Adrenal gland (tissue), 12 donors: ENCODE measurements around the gene TMEM129. TPM values are rescaled to one million over a fixed set of nuclear protein-coding genes. Genes with fewer than 3 reads are reported as not detected.

Experiments used
- DNase-seq, 7 donors: peaks; one replicate each; pipeline ENCODE4 v3.0.0-alpha.2; 2019 to 2020
- H3K27ac ChIP-seq, 5 donors: fragments of 200-600 bp; sonication (generic) in 4 of 5; 1 replicate in 3 of 5; 2 replicates in 2 of 5; pipeline versions ENCODE4 v1.5.1 to v1.8.0; 2016 to 2020; ENCODE audit warnings: mild to moderate bottlenecking in 1 of 5
- H3K27me3 ChIP-seq: fragments of 200-600 bp; 2 replicates; pipeline ENCODE4 v1.8.0; 2021
- H3K36me3 ChIP-seq, 2 donors: fragments of 200-600 bp; replicated peaks in 1 of 2; 1 replicate in 1 of 2; 2 replicates in 1 of 2; pipeline versions ENCODE4 v1.5.1 to v1.8.0; 2018 to 2022
- H3K4me1 ChIP-seq, 2 donors: fragments of 200-600 bp; replicated peaks in 1 of 2; 1 replicate in 1 of 2; 2 replicates in 1 of 2; pipeline versions ENCODE4 v1.5.1 to v1.8.0; 2018 to 2021
- H3K4me3 ChIP-seq, 4 donors: fragments of 200-600 bp; sonication (generic) in 3 of 4; one replicate each; pipeline ENCODE4 v1.5.1; 2016 to 2018
- H3K9me3 ChIP-seq, 3 donors: fragments of 200-600 bp; sonication (generic) in 1 of 3; replicated peaks in 1 of 3; 1 replicate in 2 of 3; 2 replicates in 1 of 3; pipeline versions ENCODE4 v1.5.1 to v1.8.0; 2016 to 2021
- POLR2A ChIP-seq, 2 donors: fragments of 450-650 bp; IDR thresholded peaks; one replicate each; pipeline ENCODE4 v1.6.1; 2017; ENCODE audit warnings: antibody characterized with exemption in 2 of 2, mild to moderate bottlenecking in 2 of 2, moderate library complexity in 1 of 2
- WGBS, 4 donors: extraction: QIAGEN DNeasy Blood & Tissue Kit in 2 of 4; methylation state at CpG; one replicate each; pipeline versions ENCODE4 v1.1.5 to v1.1.7; 2013 to 2017; 5-methylcytosine and 5-hydroxymethylcytosine counted together
- intact Hi-C, 2 donors: fragments of 100-400 bp; cut with DNase I; formaldehyde crosslinking; loops; one replicate each; pipeline versions ENCODE4 v1.14.1 to v1.15.0; 2022 to 2023
- polyA plus RNA-seq, 3 donors: library from polyadenylated mRNA; stranded (reverse); fragments of 200-250 nt in 2 of 3; fragments of 350-450 nt in 1 of 3; fragmentation: Illumina TruSeq in 1 of 3; extraction: RNeasy Lipid Tissue Mini Kit (QIAGEN cat#74804) in 1 of 3; gene quantifications; one replicate each; pipeline ENCODE4 v1.2.3, GENCODE V29; 2013 to 2014
- total RNA-seq, 9 donors: library from RNA; depleted of rRNA in 4 of 9; stranded (reverse); fragments of >200 nt in 4 of 9; fragments of 120-200 nt in 1 of 9; fragmentation: NEBNext Ultra II Directional in 1 of 9; extraction: Animal tissue kit (Norgen Biotek cat#: 25700) in 1 of 9; gene quantifications; one replicate each; pipeline versions ENCODE4 v1.1.0 to v1.2.4, GENCODE V29; 2013 to 2023
- TF ChIP-seq, protein P1 (sequence below), 6 experiments: fragments of 450-650 bp in 4 of 6; fragments of 200-600 bp in 2 of 6; sonication (generic) in 1 of 6; IDR thresholded peaks; 1 replicate in 5 of 6; 2 replicates in 1 of 6; pipeline versions ENCODE4 v1.5.1 to v1.8.0; 2016 to 2021; ENCODE audit warnings: antibody characterized with exemption in 6 of 6, mild to moderate bottlenecking in 2 of 6, moderate library complexity in 1 of 6
- donor health status: healthy with polysubstance abuse.
- donor health status: Bipolar disorder and iron deficiency.
- donor health status: DM: yes; HTN: yes; CAD: no.
- donor health status: DM: no; HTN: no; CAD: no.
- donor health status: DM: no; HTN: no; CAD: no.
- donor health status: DM: yes; HTN: yes; CAD: no.

Gene TMEM129
- total and polyA plus RNA-seq, 12 donors = 14.9 to 119 (median 50.5) TPM

GRCh38 chr4:1711055-1711570 lies 10.0 kb downstream of the TMEM129 start:
- Histone ChIP-seq H3K4me1 (peaks cover 18 to 39% of the 10 kb centered on the region in 2 donors), H3K9me3 (no peaks in the 10 kb centered on the region), H3K27ac (peak overlapping the region; percentile 93 to 100 (median 98)), H3K27me3 (no peaks in the 10 kb centered on the region), H3K4me3 (peak overlapping the region; percentile 42 to 100 (median 66)), H3K36me3 (peaks cover 0 to 11% of the 10 kb centered on the region in 2 donors)
- DNase-seq = no peak
- whole genome bisulfite sequencing, 4 donors = 17 to 19% (median 17%) methylated on average over 20 to 22 of the region's 22 CpGs
- TF ChIP-seq POLR2A (IDR thresholded peaks at IDR 0.05) = no peak
- TF ChIP-seq, protein P1, sequence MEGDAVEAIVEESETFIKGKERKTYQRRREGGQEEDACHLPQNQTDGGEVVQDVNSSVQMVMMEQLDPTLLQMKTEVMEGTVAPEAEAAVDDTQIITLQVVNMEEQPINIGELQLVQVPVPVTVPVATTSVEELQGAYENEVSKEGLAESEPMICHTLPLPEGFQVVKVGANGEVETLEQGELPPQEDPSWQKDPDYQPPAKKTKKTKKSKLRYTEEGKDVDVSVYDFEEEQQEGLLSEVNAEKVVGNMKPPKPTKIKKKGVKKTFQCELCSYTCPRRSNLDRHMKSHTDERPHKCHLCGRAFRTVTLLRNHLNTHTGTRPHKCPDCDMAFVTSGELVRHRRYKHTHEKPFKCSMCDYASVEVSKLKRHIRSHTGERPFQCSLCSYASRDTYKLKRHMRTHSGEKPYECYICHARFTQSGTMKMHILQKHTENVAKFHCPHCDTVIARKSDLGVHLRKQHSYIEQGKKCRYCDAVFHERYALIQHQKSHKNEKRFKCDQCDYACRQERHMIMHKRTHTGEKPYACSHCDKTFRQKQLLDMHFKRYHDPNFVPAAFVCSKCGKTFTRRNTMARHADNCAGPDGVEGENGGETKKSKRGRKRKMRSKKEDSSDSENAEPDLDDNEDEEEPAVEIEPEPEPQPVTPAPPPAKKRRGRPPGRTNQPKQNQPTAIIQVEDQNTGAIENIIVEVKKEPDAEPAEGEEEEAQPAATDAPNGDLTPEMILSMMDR (IDR thresholded peaks at IDR 0.05) = no peak
- intact Hi-C loops = no loop called here

DNA sequence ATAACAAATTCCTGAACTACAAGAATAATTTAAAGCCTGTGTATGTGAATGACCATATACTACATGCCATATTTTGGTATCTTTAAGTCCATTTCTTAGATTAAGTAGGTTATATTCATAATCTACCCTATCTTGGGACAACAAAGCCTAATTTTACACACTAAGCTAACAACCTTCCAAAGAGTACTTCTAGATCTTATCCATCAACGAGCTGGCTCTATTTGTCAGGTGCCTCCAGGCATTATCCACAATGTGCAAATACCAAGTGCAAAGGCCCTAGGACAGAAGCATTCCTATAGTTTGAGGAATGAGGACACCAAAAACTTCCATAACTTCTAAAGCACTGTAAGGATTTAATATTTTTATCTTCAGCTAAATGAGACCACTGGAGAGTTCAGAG lies 12.5 kb downstream of the TMEM129 start:
- 54 to 75% (median 59%) methylated on average over 1 of the region's 1 CpG for WGBS, 4 donors
- H3K27ac ChIP-seq = no peak overlapping the region
- no peaks in the 10 kb centered on the region for H3K9me3 ChIP-seq
- no peak for TF ChIP-seq POLR2A (IDR thresholded peaks at IDR 0.05)
- TF ChIP-seq, protein P1 (IDR thresholded peaks at IDR 0.05) = no peak
- H3K36me3 ChIP-seq = peaks cover 0 to 11% of the 10 kb centered on the region in 2 donors
- H3K4me3 ChIP-seq = no peak overlapping the region
- peaks cover 15 to 21% of the 10 kb centered on the region in 2 donors for H3K4me1 ChIP-seq
- H3K27me3 ChIP-seq = no peaks in the 10 kb centered on the region
- intact Hi-C loops = no loop called here
- DNase-seq = no peak

GRCh38 chr4:1706358-1706757 lies 14.8 kb downstream of the TMEM129 start:
- intact Hi-C loops = no loop called here
- whole genome bisulfite sequencing, 4 donors = 83 to 95% (median 92%) methylated on average over 5 to 6 of the region's 6 CpGs
- TF ChIP-seq, protein P1 (IDR thresholded peaks at IDR 0.05) = no peak
- no peak for TF ChIP-seq POLR2A (IDR thresholded peaks at IDR 0.05)
- no peak overlapping the region for H3K4me3 ChIP-seq
- H3K9me3 ChIP-seq = no peaks in the 10 kb centered on the region
- no peaks in the 10 kb centered on the region for H3K27me3 ChIP-seq
- peaks cover 0 to 31% of the 10 kb centered on the region in 2 donors for H3K36me3 ChIP-seq
- DNase-seq = no peak
- peaks cover 6 to 12% of the 10 kb centered on the region in 2 donors for H3K4me1 ChIP-seq
- no peak overlapping the region for H3K27ac ChIP-seq

DNA sequence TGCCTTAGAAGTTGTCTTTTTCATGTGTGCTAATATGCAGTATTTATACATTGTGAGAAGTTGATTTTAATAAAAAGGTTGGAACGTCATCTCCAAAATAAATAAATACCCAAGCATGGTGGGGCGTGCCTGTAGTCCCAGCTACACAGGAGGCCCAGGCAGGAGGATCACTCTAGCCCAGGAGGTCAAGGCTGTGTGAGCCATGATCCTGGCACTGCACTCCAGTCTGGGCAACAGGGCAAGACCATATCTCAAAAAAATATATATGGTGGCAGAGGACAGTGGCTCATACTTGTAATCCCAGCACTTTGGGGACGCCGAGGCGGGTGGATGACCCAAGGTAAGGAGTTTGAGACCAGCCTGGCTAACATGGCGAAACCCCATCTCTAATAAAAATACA lies 15.4 kb downstream of the TMEM129 start:
- intact Hi-C loops = no loop called here
- TF ChIP-seq, protein P1 (IDR thresholded peaks at IDR 0.05) = no peak
- TF ChIP-seq POLR2A (IDR thresholded peaks at IDR 0.05) = no peak
- DNase-seq = no peak
- Histone ChIP-seq H3K4me3 (no peak overlapping the region), H3K4me1 (peaks cover 0 to 6% of the 10 kb centered on the region in 2 donors), H3K9me3 (no peaks in the 10 kb centered on the region), H3K36me3 (peaks cover 0 to 33% of the 10 kb centered on the region in 2 donors), H3K27ac (no peak overlapping the region), H3K27me3 (no peaks in the 10 kb centered on the region)
- 96 to 98% (median 96%) methylated on average over 6 of the region's 6 CpGs for WGBS, 4 donors
